K562 (cell line): Measurements from ENCODE around the gene ARHGAP29. TPM values are rescaled to one million over a fixed set of nuclear protein-coding genes. Genes with fewer than 3 reads are reported as not detected.

Experiments used
- ATAC-seq: fragments of 200-7000 bp; cut with Tn5 transposase; 3 replicates; pipeline ENCODE4 v1.9.1; 2020; ENCODE audit warnings: moderate library complexity
- BruUV-seq: library from RNA; stranded (reverse); fragments of 400-500 nt; replicated peaks from 2 replicates; lab custom pipeline; 2021; lab: Mats Ljungman, UMichigan
- CTCF ChIA-PET: fragments of 300-600 bp; formaldehyde crosslinking; extraction: SDS; loops from one replicate; lab custom pipeline; 2021; ENCODE audit warnings: low intra/inter-chr PET ratio; lab: Yijun Ruan, JAX
- POLR2A ChIA-PET: fragments of 300-600, 350-650 bp; sonication (Branson Sonifier 250); formaldehyde crosslinking; extraction: SDS; loops from one replicate; lab custom pipeline; 2021; ENCODE audit warnings: antibody characterized with exemption, inconsistent platforms; lab: Yijun Ruan, JAX
- DNase-seq, 4 experiments: peaks; one replicate each; pipeline versions ENCODE4 v3.0.0 to v3.0.0-alpha.2; 2011 to 2018; ENCODE audit warnings: low spot score in 3 of 4, mixed read lengths in 3 of 4; ENCODE audit errors: extremely low read depth in 1 of 4
- FAIRE-seq: peaks from 2 replicates; lab custom pipeline; 2011; peaks lifted over from hg19 to GRCh38; lab: Jason Lieb, UNC
- H2AFZ ChIP-seq: 2 replicates; pipeline ENCODE4 v1.6.0; 2011; ENCODE audit warnings: low read depth, low read length, control low read depth, inconsistent platforms
- H3K27ac ChIP-seq: fragments of 200-600 bp; 3 replicates; pipeline ENCODE4 v1.8.0; 2011; ENCODE audit warnings: low read depth, mild to moderate bottlenecking, control low read depth, inconsistent platforms, low read length, moderate library complexity, mixed read lengths; ENCODE audit errors: extremely low read depth
- H3K27me3 ChIP-seq, 2 experiments: fragments of 300-600 bp in 1 of 2; 2 replicates in 1 of 2; 3 replicates in 1 of 2; pipeline versions ENCODE4 v1.6.0 to v1.8.0; 2011; ENCODE audit warnings: inconsistent platforms in 2 of 2, low read length in 2 of 2, mild to moderate bottlenecking in 1 of 2, mixed read lengths in 1 of 2, moderate library complexity in 1 of 2; ENCODE audit not compliant: control insufficient read depth in 2 of 2, insufficient read depth in 2 of 2
- H3K36me3 ChIP-seq: fragments of 300-600 bp; 3 replicates; pipeline ENCODE4 v1.8.0; 2011; ENCODE audit warnings: mild to moderate bottlenecking, low read length, inconsistent platforms; ENCODE audit not compliant: control insufficient read depth, insufficient read depth
- H3K4me1 ChIP-seq, 2 experiments: fragments of 200-600 bp in 1 of 2; replicated peaks in 1 of 2; 2 replicates in 1 of 2; 3 replicates in 1 of 2; pipeline versions ENCODE4 v1.5.1 to v1.8.0; 2011; ENCODE audit warnings: inconsistent platforms in 2 of 2, low read length in 2 of 2, mild to moderate bottlenecking in 1 of 2, mixed read lengths in 1 of 2, moderate library complexity in 1 of 2; ENCODE audit not compliant: control insufficient read depth in 2 of 2, insufficient read depth in 2 of 2
- H3K4me2 ChIP-seq: 2 replicates; pipeline ENCODE4 v1.6.1; 2011; ENCODE audit warnings: low read length, control low read depth, inconsistent platforms, mixed read lengths; ENCODE audit not compliant: insufficient read depth
- H3K4me3 ChIP-seq: fragments of 200-600 bp; sonication (generic), shearing (Covaris generic); 2 replicates; pipeline ENCODE4 v1.5.1; 2016; ENCODE audit warnings: control low read depth, inconsistent platforms
- H3K79me2 ChIP-seq: fragments of 200-600 bp; 3 replicates; pipeline ENCODE4 v1.8.0; 2011; ENCODE audit warnings: low read length, inconsistent platforms; ENCODE audit not compliant: control insufficient read depth, insufficient read depth
- H3K9ac ChIP-seq, 2 experiments: 2 replicates each; pipeline versions ENCODE4 v1.6.0 to v1.6.1; 2011; ENCODE audit warnings: low read depth in 2 of 2, low read length in 2 of 2, control low read depth in 1 of 2, inconsistent platforms in 1 of 2, mild to moderate bottlenecking in 1 of 2, mixed read lengths in 1 of 2; ENCODE audit not compliant: insufficient read depth in 1 of 2
- H3K9me1 ChIP-seq: one replicate; pipeline ENCODE4 v1.6.0; 2011; ENCODE audit warnings: inconsistent platforms, mild to moderate bottlenecking, low read length, moderate library complexity; ENCODE audit not compliant: control insufficient read depth, insufficient read depth
- H3K9me3 ChIP-seq: replicated peaks from 2 replicates; pipeline ENCODE4 v1.5.1; 2011; ENCODE audit warnings: low read depth, low read length, inconsistent platforms; ENCODE audit not compliant: control insufficient read depth, insufficient read depth
- H4K20me1 ChIP-seq: replicated peaks from 2 replicates; pipeline ENCODE4 v1.6.1; 2011; ENCODE audit warnings: low read length, inconsistent platforms, mixed read lengths; ENCODE audit not compliant: control insufficient read depth, insufficient read depth
- CCAR2 ChIP-seq: fragments of 200-400 bp; formaldehyde crosslinking; IDR thresholded peaks from 2 replicates; pipeline ENCODE4 v1.6.1; 2017; ENCODE audit warnings: mild to moderate bottlenecking, low read depth, low read length
- CEBPB ChIP-seq: fragments of 450-650 bp; IDR thresholded peaks from 2 replicates; pipeline ENCODE4 v1.6.1; 2016; ENCODE audit warnings: missing genetic modification characterization, missing compliant biosample characterization
- CEBPG ChIP-seq, 3 experiments: fragments of 200-800 bp in 1 of 3; sonication (Bioruptor generic) in 1 of 3; sonication (generic) in 1 of 3; formaldehyde crosslinking in 1 of 3; IDR thresholded peaks in 2 of 3; conservative IDR thresholded peaks in 1 of 3; 2 replicates each; pipeline versions ENCODE4 v1.6.1 to v1.8.0; 2016 to 2022; ENCODE audit warnings: missing compliant biosample characterization in 2 of 3, missing genetic modification characterization in 2 of 3, mild to moderate bottlenecking in 1 of 3, missing genetic modification reagents in 1 of 3
- GTF2B ChIP-seq: IDR thresholded peaks from 2 replicates; pipeline ENCODE4 v1.6.1; 2011; ENCODE audit not compliant: insufficient read length; ENCODE audit errors: extremely low read depth
- IFI16 ChIP-seq: fragments of 250-450 bp; sonication (Bioruptor Pico); IDR thresholded peaks from 2 replicates; pipeline ENCODE4 v2.1.2; 2022; ENCODE audit warnings: mild to moderate bottlenecking, inconsistent platforms
- MAFK ChIP-seq: IDR thresholded peaks from 2 replicates; pipeline ENCODE4 v1.6.1; 2011; ENCODE audit warnings: low read length, improper control_type of control experiment
- PML ChIP-seq: IDR thresholded peaks from 2 replicates; pipeline ENCODE4 v1.6.1; 2012; ENCODE audit warnings: low read length, inconsistent platforms
- POLR2AphosphoS5 ChIP-seq: IDR thresholded peaks from 2 replicates; pipeline ENCODE4 v1.6.1; 2011; ENCODE audit warnings: mild to moderate bottlenecking, low read depth, low read length, moderate library complexity; ENCODE audit not compliant: control insufficient read depth, insufficient read depth
- RBM34 ChIP-seq: fragments of 200-400 bp; formaldehyde crosslinking; IDR thresholded peaks from 2 replicates; pipeline ENCODE4 v1.6.1; 2018; ENCODE audit warnings: low read length, borderline replicate concordance; ENCODE audit not compliant: insufficient read depth
- SRF ChIP-seq, 2 experiments: fragments of 250-450, 450-650 bp in 1 of 2; sonication (Bioruptor Pico) in 1 of 2; sonication (generic) in 1 of 2; formaldehyde crosslinking; IDR thresholded peaks; 2 replicates each; pipeline versions ENCODE4 v1.5.0 to v1.5.1; 2020 to 2022; ENCODE audit warnings: mild to moderate bottlenecking in 1 of 2, missing genetic modification reagents in 1 of 2
- ZKSCAN1 ChIP-seq: fragments of 150-350 bp; IDR thresholded peaks from 2 replicates; pipeline ENCODE4 v1.6.1; 2016; ENCODE audit warnings: low read depth, low read length
- ZNF175 ChIP-seq: fragments of 200-800 bp; sonication (Bioruptor generic); IDR thresholded peaks from 2 replicates; pipeline ENCODE4 v1.6.1; 2016; ENCODE audit warnings: low read depth, mild to moderate bottlenecking, missing genetic modification characterization, missing compliant biosample characterization
- ZNF217 ChIP-seq: sonication (generic); formaldehyde crosslinking; IDR thresholded peaks from 2 replicates; pipeline ENCODE4 v1.8.0; 2022; ENCODE audit warnings: mild to moderate bottlenecking, missing genetic modification reagents
- WGBS: fragments of 100-300 bp; shearing (Covaris generic); methylation state at CpG from one replicate; pipeline ENCODE4 v1.1.6; 2016; ENCODE audit warnings: low coverage, mixed read lengths; ENCODE audit not compliant: insufficient coverage; ENCODE audit errors: missing lambda C conversion rate; 5-methylcytosine and 5-hydroxymethylcytosine counted together
- in situ Hi-C: fragments of 300-500 bp; cut with MboI; formaldehyde crosslinking; loops from 4 replicates; pipeline ENCODE4 v1.15.0; 2018; ENCODE audit warnings: inconsistent platforms, mixed read lengths
- intact Hi-C: fragments of 100-400 bp; cut with micrococcal nuclease; formaldehyde crosslinking; loops from 2 replicates; pipeline ENCODE4 v1.14.2; 2022
- polyA plus RNA-seq, 8 experiments: library from polyadenylated mRNA; depleted of rRNA in 4 of 8; stranded (reverse) in 5 of 8; unstranded in 3 of 8; fragments of >200 nt; fragmentation: Nextera tagmentation in 2 of 8; fragmentation: Illumina TruSeq in 1 of 8; extraction: Ambion mirVana in 2 of 8; extraction: Trizol in 1 of 8; gene quantifications; 2 replicates each; pipeline versions ENCODE4 v1.2.1 to v1.2.3, GENCODE V29; 2011 to 2014; ENCODE audit warnings: inconsistent platforms in 1 of 8, missing spikeins in 1 of 8
- total RNA-seq, 7 experiments: library from RNA; depleted of rRNA in 6 of 7; stranded (reverse); fragments of >200 nt in 6 of 7; fragmentation: Illumina TruSeq in 2 of 7; extraction: Trizol in 2 of 7; gene quantifications; 2 replicates each; pipeline versions ENCODE4 v1.2.1 to v1.2.3, GENCODE V29; 2011 to 2021; ENCODE audit warnings: low replicate concordance in 1 of 7

The ARHGAP29 gene
- total and polyA plus RNA-seq, 9 of the 15 experiments (the other 6 are each of a cell fraction or from before 2014, with no cell fraction given), result under 0.01 to 0.13 (median 0.02) TPM; not detected in 5

DNA sequence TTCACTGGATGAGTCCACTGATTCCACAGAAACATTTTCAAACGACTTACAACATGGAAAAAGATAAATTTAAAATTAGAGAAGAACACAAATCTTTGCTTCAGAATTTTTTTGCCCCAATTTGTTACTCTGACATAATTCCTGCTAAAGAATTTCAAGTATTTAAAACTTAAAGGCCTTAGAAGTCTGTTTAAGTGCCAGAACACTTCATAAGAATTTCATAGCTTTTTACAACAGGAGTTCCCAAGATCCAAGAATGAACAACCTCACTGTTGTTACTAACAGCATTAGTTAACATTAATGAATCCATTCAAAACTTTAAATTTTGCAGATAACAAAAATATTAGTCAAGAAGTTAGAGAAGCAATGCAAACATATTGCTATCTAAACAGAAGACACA lies 31.7 kb downstream of the ARHGAP29 start:
- Histone ChIP-seq H3K9ac (no peak overlapping the region), H3K9me1 (no peaks in the 10 kb centered on the region), H3K4me2 (no peak overlapping the region), H3K4me3 (no peak overlapping the region), H3K9me3 (no peaks in the 10 kb centered on the region), H3K36me3 (no peaks in the 10 kb centered on the region), H4K20me1 (no peaks in the 10 kb centered on the region), H3K27me3 (no peaks in the 10 kb centered on the region), H3K4me1 (no peaks in the 10 kb centered on the region), H3K27ac (no peak overlapping the region), H3K79me2 (no peaks in the 10 kb centered on the region), H2AFZ (no peak overlapping the region)
- no TSS peak for BruUV-seq
- intact Hi-C loops, result no loop called here
- ATAC-seq (no peak), DNase-seq (no peak), FAIRE-seq (no peak)
- in situ Hi-C loops, result no loop called here
- POLR2A ChIA-PET, result interaction anchor here (0.6 kb wide), 1 partner anchor 103 kb away, joined by 3 read pairs; no protein-coding TSS in a partner anchor
- CTCF ChIA-PET, result no interaction called here
- TF ChIP-seq MAFK (no peak), CEBPB (no peak), CEBPG (CRISPR knock-in tag; IDR thresholded peaks at IDR 0.05) (no peak), CEBPG (tag; conservative IDR thresholded peaks at IDR 0.05 in 1 of 2, IDR thresholded peaks at IDR 0.05 in 1 of 2) (no peak), ZKSCAN1 (no peak), POLR2AphosphoS5 (no peak), IFI16 (CRISPR knock-in tag) (no peak), RBM34 (no peak), ZNF217 (CRISPR knock-in tag) (no peak), GTF2B (no peak), SRF (CRISPR knock-in tag; IDR thresholded peaks at IDR 0.05) (no peak), PML (no peak), CCAR2 (no peak), ZNF175 (CRISPR knock-in tag) (no peak)
- WGBS, result 0% methylated on average over 1 of the region's 1 CpG
